Kidney epithelial cell (primary cell): ENCODE data around the gene PTGER3. TPM values are rescaled to one million over a fixed set of nuclear protein-coding genes. Genes with fewer than 3 reads are reported as not detected.

Experiments
- DNase-seq: peaks from one replicate; pipeline ENCODE4 v3.0.0-alpha.2; 2010; ENCODE audit warnings: low read depth
- H3K27me3 ChIP-seq: 2 replicates; pipeline ENCODE4 v1.6.0; 2011; ENCODE audit warnings: low read length; ENCODE audit not compliant: control insufficient read depth, insufficient read depth
- H3K36me3 ChIP-seq: 2 replicates; pipeline ENCODE4 v1.5.1; 2011; ENCODE audit warnings: low read length; ENCODE audit not compliant: control insufficient read depth, insufficient read depth
- H3K4me3 ChIP-seq: 2 replicates; pipeline ENCODE4 v1.5.1; 2011; ENCODE audit warnings: low read depth, mild to moderate bottlenecking, control low read depth, low read length
- CTCF ChIP-seq: IDR thresholded peaks from 2 replicates; pipeline ENCODE4 v1.5.1; 2011; ENCODE audit warnings: mild to moderate bottlenecking, moderate library complexity, low read length, control low read depth, inconsistent platforms; ENCODE audit not compliant: insufficient read depth, poor library complexity, severe bottlenecking
- total RNA-seq: library from RNA; depleted of rRNA; stranded (reverse); fragments of >200 nt; gene quantifications from 2 replicates; pipeline ENCODE4 v1.2.3, GENCODE V29; 2015

The PTGER3 gene
- total RNA-seq, 1 donor from 2014 or later = 0.29 TPM

- Histone ChIP-seq H3K36me3 (no peaks in the 10 kb centered on the region), H3K27me3 (no peaks in the 10 kb centered on the region), H3K4me3 (no peak overlapping the region)
- no peak for DNase-seq
- no peak for TF ChIP-seq CTCF
Observed at GRCh38 chr1:71023515-71023914, 24.1 kb downstream of the PTGER3 start.

- no peak for TF ChIP-seq CTCF
- Histone ChIP-seq H3K36me3 (no peaks in the 10 kb centered on the region), H3K27me3 (no peaks in the 10 kb centered on the region), H3K4me3 (no peak overlapping the region)
- no peak for DNase-seq
Observed at GRCh38 chr1:71019233-71019969, 28.2 kb downstream of the PTGER3 start.

GRCh38 chr1:71018791-71019190 is 28.8 kb downstream of the PTGER3 start:
- TF ChIP-seq CTCF = no peak
- H3K36me3 ChIP-seq = no peaks in the 10 kb centered on the region

GRCh38 chr1:71015745-71016144 is 31.9 kb downstream of the PTGER3 start:
- H3K4me3 ChIP-seq = no peak overlapping the region
- no peaks in the 10 kb centered on the region for H3K36me3 ChIP-seq
- DNase-seq = no peak
- TF ChIP-seq CTCF = no peak
- H3K27me3 ChIP-seq = no peaks in the 10 kb centered on the region

More at GRCh38 chr1:71018791-71019190, 28.8 kb downstream of the PTGER3 start:
- DNase-seq = no peak
- no peak overlapping the region for H3K4me3 ChIP-seq
- H3K27me3 ChIP-seq = no peaks in the 10 kb centered on the region

- DNase-seq = no peak
- Histone ChIP-seq H3K4me3 (no peak overlapping the region), H3K36me3 (no peaks in the 10 kb centered on the region), H3K27me3 (no peaks in the 10 kb centered on the region)
- TF ChIP-seq CTCF = no peak
Observed at GRCh38 chr1:71014178-71014579, 33.4 kb downstream of the PTGER3 start.
